Cortex of kidney (tissue), 1 donor: Measurements from ENCODE around the gene TMEM168.
A peak's percentile ranks its signal among the peaks of the same experiment; 100 is the strongest.
"Not testable (repeated sequence)": the region's sequence is repeated elsewhere in the genome, so short reads cannot be mapped to it uniquely, and the experiment has no call there.

Source experiments
- DNase-seq: peaks from one replicate; lab custom pipeline; 2025; lab: John Stamatoyannopoulos, UW

Gene TMEM168, protein sequence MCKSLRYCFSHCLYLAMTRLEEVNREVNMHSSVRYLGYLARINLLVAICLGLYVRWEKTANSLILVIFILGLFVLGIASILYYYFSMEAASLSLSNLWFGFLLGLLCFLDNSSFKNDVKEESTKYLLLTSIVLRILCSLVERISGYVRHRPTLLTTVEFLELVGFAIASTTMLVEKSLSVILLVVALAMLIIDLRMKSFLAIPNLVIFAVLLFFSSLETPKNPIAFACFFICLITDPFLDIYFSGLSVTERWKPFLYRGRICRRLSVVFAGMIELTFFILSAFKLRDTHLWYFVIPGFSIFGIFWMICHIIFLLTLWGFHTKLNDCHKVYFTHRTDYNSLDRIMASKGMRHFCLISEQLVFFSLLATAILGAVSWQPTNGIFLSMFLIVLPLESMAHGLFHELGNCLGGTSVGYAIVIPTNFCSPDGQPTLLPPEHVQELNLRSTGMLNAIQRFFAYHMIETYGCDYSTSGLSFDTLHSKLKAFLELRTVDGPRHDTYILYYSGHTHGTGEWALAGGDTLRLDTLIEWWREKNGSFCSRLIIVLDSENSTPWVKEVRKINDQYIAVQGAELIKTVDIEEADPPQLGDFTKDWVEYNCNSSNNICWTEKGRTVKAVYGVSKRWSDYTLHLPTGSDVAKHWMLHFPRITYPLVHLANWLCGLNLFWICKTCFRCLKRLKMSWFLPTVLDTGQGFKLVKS

DNA sequence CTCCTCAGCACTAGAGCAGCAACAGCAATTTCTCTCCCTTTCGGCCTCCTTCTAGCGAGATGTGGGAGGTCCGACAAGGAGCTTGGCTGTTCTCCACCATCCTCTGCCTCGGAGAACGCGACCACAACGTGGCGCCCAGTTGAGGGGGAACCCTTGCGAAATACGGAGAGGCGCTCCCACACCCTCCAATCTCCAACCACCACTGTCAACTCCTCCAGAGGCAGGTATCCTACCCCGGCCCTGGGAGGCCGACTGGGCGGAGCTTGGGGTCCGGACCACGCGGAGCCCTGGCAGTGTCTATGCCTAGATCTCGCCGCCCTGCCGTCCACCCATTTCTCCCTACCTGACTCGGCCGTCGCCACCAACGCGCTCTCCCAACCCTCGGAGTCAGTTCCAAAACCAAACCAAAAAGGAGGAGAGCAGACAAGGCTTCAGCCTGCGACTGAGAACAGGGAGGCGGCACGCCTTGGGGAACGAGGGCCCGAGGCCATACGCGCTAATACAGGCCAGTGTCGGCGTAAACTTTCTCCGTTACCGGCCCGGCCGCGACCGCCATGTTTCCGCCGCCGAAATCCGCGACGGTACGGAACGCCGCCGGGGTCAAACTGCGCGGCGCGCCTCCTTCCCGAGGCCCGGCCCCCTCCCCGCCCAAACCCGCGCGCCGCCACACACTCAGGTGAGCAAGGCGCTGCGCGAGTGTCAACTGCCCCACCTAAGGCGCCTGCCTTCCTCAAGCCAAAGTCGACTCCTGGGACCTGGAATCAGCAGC lies at the start of gene TMEM168:
Gene TMEM168 (minus strand): TSS at position 577 of the 769 bp plus-strand sequence. CDS start 5,568 bp downstream, outside the sequence.
- peak; percentile 19 for DNase-seq

DNA sequence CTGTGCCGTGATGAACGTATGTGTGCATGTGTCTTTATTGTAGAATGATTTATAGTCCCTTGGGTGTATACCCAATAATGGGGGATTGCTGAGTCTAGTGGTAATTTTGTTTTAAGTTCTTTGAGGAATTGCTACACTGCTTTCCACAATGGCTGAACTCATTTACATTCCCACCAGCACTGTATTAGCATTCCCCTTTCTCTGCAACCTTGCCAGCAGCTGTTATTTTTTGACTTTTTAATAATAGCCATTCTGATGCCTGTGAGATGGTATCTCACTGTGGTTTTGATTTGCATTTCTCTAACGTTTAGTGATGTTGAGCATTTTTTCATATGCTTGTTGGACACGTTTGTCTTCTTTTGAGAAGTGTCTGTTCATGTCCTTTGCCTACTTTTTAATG lies 45.7 kb upstream of the TMEM168 start:
- DNase-seq = not testable (repeated sequence)

DNA sequence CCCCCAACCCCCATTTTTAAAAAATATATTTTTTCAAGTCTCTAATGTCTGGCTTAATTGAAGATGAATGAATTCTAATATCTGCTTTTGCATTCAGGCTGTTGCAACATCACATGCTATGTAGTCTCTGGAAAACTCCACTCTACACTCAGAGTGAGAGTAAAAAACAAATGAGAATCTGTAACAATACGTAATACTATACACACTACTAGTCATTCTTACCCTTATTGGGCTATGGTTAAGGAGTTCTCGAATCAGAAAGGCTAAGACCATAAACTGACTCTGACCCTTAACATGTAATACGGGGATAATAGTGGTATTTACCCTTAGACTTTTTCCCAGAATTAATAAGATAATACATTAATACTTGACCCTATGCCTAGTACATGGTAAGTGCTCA lies 42.9 kb upstream of the TMEM168 start:
- no peak for DNase-seq

DNA sequence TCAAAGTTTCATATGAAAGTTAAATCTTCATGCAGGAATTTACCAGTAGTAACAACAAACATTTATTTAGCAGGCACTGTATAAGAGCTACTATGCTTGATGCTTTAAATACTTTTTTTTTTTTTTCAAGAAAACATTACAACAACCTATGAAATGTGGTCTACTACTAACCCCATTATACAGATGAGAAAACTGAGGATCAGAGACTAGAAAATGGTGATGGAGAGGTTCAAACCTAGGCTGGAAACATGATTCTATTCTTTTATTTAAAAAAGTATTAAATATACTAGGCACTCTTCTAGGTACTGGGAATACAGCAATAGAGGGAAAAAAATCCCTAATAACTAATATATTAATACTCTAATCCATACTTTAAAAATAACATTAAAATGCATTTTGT lies 40.6 kb upstream of the TMEM168 start:
- DNase-seq = no peak

DNA sequence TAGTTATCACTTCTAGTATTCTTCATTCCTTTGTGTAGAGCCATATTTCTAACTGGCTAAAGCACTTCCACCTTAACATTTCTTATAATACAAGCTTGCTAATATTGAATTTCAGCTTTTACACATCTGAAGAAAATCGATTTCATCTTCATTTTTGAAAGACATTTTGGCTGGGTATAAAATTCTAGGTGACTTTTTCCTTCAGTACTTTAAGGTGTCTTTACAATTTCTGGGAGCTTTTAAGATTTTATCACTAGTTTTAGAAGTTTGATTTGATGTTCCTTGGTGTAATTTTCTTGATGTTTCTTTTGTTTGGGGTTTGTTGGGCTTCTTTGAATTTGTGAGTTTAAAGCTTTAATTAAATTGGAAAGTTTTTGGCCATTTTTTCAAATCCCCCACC lies 38.5 kb upstream of the TMEM168 start:
- DNase-seq = no peak

DNA sequence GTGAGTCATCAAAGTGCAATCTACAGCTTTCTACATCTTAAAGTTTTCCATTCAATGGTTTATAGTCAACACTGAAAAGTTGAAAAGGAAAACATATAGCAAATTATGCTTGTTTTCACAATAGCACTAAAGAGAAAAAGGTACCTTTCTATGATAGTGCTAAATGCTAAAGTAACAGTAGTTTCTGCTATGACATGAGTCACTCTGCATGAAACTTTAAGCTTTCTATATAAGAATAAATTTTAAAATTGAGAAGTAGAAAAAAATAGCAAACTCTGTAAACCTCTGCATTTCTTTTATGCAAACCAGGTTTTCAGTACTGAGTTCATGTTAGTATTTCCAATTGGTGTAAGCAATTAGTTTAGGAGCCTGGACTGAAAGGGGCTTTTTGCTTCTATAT lies 31.2 kb upstream of the TMEM168 start:
- no peak for DNase-seq

DNA sequence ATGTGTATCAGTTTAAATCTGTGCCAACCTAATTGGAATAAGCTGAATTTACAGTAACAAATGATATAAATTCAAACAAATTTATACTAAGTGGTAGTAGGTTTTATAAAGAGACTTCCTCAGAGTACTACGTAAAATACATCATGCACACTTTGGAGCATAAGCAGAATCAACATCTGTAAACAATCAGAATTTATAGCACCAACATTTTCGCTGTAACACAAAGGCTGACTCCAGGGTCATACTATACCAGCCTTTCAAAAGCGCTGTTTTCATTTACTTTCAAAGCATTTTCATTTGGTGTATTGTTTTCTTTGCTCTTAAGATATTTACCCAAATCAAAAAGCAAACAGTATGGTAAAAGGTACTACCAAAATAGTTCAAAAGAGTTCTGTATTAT lies 29.3 kb upstream of the TMEM168 start:
- DNase-seq = no peak

DNA sequence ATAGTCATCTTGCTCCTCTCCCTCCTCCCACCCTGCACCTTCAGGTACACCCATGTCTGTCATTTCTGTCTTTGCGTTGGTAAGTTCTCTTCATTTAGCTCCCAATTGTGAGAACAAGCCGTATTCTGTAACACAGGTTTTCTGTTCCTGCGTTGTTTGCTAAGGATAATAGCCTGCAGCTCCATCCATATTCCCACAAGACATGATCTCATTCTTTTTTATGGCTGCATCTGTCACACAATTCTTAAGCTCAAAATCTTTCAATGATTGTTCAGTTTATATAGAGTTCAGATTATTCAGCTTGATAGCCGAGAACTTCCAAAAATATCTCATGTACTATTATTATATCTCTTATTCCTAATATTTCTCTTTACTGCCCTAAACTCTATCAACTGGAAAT lies 16.0 kb upstream of the TMEM168 start:
- no peak for DNase-seq

DNA sequence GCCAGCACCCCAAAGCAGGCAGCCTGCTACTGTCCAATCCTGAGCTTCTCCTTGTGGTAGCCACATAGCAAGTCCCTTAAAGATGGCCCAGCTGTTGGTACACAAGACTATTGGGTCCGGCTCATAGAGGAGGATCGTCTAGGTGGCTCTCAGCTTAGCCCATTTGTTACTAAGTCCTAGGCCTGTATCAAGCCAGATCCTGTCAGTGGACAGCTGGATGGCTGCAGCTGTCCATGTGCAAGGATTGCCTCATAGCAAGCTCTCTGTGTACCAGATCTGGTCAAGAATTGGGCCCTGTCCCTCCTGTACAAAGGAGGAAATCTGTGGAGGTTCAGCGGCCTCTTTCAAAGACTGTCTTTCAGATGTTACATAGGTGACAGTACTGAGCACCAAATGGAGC lies 12.2 kb upstream of the TMEM168 start:
- DNase-seq = no peak

DNA sequence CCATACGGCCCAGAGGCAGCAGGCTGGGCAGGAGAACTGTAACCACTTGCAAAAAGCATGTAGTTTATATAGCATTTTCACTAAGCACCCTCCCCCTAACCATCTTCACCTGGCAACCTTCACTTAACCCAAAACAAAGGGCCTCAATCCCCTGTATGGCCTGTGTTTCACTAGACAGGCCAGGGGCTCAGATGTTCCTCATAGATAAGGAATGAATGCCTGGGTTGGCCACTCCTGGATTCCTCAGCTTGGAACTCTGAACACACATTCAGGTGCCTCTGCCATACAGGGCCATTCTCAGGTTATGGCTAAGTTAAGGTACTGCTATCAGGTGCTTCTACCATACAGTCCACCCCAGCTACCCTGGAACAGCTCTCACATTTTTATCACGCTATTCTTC lies 10.3 kb upstream of the TMEM168 start:
- DNase-seq = no peak

DNA sequence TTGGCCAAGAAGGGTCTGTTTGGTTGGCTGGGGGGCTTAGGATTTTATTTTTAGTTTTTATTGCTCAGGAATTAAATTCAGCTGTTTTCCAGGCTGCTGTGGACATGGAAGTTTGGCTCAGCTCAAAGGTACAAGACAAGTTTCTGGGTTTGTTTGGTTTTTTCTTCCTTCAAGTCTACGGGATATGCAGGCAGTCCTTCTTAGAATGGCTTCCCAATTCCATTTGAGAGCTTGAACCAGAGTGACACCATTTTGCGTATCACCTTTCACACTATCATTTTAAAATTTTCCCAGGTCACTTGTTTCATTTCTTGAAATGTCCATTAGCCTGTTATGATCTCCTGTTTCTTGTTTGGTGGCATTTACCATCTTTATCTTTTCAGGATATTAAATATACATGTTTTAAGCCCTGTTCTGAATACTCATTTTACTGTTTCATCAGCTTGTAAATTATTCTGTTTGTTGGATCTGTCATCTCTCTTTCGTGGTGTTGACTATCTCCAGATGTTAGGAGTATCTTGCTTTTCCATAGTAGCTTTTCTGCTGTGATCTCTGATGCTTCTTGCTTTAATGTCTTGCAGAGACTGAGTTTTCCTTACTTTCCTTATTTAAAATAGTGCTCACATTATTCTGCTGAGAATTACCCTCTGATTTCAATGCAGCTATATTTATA lies 9.4 kb upstream of the TMEM168 start:
- DNase-seq = no peak

DNA sequence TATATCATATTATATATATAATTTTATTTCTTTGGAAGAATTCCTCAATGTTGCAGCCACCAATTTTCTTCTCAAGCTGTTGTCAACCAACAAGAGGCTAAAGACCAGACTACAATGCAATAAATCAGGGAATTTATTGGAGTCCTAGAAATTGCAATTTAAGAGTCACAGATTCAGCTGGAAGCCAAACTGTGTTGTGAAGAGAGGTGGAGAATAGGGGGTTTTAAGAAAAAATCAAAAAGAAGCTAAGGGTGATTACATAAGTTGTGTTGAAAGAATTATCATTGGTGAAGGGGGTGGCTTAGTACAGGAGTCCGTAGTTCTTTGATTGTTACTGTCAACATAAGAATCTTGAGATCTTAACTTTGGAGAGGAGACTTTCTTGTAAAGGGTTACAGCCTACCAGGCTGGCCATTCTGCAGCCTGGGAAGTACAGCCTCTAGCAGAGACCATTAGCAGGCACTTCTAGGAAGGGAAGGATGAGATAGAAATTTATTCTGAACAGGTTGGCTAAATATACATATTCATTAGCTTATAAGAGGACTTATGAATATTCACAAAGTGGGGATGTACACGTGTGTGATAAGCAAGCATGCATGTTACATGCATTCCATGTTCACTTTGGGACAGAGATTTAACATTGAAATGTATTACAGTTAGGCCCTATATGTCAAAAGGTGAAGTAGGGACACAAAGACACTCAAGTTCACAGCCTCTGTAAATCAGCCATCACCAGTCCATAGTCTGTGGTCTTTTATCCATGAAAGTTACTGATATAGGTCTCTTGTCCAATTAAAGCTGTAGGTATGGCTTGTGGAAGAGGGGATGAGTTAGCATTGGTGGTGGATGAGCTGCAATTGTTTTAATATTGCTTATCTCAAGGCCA lies 8.3 kb upstream of the TMEM168 start:
- DNase-seq = no peak

DNA sequence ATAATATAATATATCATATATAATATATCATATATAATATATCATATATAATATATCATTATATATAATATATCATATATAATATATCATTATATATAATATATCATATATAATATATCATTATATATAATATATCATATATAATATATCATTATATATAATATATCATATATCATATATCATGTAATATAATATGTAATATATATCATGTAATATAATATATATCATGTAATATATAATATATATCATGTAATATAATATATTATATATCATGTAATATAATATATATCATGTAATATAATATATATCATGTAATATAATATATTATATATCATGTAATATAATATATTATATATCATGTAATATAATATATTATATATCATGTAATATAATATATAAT lies 6.4 kb upstream of the TMEM168 start:
- DNase-seq = not testable (repeated sequence)

DNA sequence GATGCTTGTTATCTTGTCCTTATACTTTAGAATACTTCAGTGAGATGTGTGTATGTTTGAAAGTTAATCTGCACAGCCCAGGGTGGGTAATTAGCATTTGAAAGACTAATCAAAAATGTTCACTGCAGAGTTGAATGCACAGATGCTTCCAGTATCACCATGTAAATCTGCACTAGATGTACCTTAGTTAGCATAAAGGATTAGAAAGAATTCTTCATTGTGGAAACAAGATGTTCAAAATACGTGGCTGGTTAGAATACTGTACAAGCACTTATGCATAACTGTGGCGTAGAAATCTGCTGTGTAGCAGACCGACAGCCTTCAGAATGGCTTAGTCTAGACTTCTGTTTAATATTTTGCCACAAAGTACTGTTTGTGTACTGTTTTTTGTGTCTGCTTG lies 2.2 kb upstream of the TMEM168 start:
- DNase-seq = no peak

DNA sequence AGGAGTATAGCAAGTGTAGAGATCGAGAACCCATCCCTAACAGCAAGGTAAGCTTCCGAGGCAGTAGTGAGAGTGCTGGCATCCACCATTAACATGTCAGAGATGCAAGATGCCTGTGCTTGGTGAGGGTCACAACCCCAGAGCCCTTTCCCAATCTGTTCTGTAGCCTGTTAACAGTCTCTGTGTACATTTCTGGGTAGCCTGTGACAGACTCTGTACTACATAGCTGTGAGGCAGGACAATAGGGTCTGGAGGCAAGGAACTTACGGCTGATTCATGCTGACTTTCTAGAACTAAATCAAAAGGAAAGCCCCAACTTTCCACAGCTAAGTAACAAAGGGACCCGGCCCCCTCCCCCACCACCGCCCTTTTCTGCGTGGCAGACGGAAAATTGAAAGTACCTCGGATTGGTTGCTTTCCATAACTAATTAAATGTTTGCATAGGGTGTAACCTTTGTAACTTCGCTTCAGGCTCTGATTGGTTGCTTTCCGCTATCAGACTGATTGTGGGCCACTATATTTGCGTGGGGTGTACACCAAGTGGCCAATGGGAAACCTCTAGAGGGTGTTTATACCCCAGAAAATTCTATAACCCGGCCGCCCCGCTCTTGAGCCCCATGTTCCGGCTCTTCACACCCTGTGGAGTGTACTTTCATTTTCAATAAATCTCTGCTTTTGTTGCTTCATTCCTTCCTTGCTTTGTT lies 1.4 kb upstream of the TMEM168 start:
- DNase-seq = no peak

DNA sequence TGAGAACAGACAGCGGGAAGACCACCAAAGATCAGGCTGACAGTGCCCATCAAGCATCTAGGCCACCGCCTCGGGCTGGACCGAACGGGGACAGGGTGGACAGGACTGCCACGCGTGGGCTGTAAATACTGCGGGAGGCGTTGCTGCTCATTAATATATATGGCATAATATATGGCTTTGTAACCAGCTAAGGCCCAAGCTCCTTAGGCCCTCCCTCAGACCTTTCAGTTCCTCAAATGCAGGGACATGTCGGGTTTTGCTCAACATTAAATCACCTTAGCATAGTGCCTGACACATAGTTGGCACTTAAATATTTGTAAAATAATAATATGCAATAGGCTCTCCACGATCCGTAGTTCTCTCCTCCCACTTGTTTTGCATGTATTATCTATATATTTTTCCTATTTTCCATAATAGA lies 402 bp upstream of the TMEM168 start:
- no peak for DNase-seq

DNA sequence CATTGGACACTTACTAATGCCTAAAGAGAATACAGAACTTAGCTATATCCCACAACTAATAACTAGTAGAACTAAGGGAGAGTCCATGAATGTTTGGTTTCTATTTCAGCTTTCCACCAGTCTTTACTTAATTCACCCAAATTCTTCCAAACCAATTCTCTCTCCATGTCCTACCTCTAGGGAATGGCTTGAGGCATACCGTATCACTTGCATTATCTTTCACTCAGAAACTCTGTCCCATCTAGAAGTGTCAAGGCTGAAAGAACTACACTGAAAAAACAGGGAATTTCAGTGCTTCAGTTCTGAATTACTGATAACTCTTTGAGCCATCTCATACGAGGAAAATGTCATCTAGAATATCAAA lies 758 bp downstream of the TMEM168 start:
- no peak for DNase-seq

DNA sequence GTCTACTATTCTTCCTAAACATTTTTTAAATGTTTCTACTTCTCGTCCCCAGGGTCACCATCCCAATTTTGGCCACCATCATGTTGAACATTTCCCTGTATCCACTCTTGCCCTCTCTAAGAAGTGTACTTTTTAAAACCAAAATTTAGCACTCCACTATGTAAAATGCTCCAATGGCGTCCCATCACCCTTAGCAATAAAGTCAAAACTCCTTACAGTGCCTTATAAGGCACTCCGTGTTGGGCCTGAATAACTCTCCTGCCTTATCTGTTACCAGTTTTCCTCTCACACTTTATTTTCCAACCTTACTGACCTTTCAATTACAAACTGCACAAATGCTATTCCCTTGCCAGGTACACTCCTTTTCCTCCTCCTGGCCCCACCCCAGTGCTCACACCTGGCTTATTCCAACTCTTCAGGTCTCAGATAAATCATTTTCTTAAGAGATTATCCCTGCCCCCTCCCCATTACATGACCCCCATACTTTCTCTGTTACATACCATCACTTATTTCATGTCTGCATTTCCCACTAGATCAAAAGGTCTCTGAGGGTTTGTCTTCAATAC lies 1.3 kb downstream of the TMEM168 start:
- no peak for DNase-seq

DNA sequence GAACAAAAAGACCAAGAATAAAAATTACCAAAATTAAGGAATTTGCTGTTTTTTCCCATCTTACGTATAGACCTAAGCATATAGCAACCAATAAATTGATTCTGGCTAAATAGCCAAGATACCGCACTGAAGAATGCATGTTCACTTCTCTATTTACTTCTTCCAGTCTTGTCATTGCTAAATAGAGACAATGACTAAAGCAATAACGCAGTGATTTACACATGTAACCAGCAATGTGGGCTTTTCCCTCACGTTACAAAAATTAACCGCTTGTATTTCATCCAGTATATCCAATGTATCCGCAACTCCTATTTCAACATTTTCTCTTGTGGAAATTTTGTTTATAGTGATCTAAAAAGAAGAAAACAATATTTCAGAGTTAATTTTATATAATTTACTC lies 5.6 kb downstream of the TMEM168 start:
- DNase-seq = no peak

DNA sequence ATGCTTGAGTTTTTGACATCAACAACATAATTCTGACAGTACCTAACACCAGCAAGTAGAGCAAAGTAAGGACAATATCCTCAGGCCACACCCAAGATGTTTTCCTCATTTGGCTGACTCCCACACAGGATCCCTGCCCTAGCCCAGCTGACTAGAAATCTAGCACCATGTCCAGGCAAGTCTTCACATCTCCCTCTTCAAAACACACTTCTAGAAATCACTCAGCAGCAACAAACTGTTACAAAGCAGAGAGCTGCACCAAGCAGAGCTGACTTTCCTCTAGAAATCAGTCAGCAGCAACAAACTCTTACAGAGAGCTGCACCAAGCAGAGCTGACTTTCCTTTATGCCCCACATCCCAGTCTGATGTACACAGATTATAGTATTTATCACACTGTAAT lies 7.7 kb downstream of the TMEM168 start:
- no peak for DNase-seq
